Measurements from ENCODE around the gene MED12L. TPM values are rescaled to one million over a fixed set of nuclear protein-coding genes. Genes with fewer than 3 reads are reported as not detected.

MED12L gene
- total and polyA plus RNA-seq, 9 donors, result 0.15 to 2.4 (median 0.75) TPM

- TF ChIP-seq EP300 (IDR thresholded peaks at IDR 0.05) (no peak), POLR2A (IDR thresholded peaks at IDR 0.05) (no peak), CTCF (IDR thresholded peaks at IDR 0.05) (no peak)
- WGBS, 3 donors, result 30 to 49% (median 47%) methylated on average over 3 of the region's 3 CpGs
- Histone ChIP-seq H3K27me3 (no peaks in the 10 kb centered on the region), H3K4me3 (no peak overlapping the region), H3K27ac (no peak overlapping the region), H3K9me3 (no peaks in the 10 kb centered on the region), H3K4me1 (ENCODE audit: insufficient read depth) (no peaks in the 10 kb centered on the region), H3K36me3 (no peaks in the 10 kb centered on the region)
- DNase-seq, result no peak
- intact Hi-C loops (cut with DNase I), result no loop called here
These were observed 47.7 kb downstream of the MED12L start for GRCh38 chr3:151133175-151133574.

- Histone ChIP-seq H3K27me3 (no peaks in the 10 kb centered on the region), H3K27ac (no peak overlapping the region), H3K9me3 (no peaks in the 10 kb centered on the region), H3K4me1 (ENCODE audit: insufficient read depth) (no peaks in the 10 kb centered on the region), H3K4me3 (no peak overlapping the region), H3K36me3 (no peaks in the 10 kb centered on the region)
- TF ChIP-seq POLR2A (IDR thresholded peaks at IDR 0.05), result no peak
- no peak for TF ChIP-seq CTCF (IDR thresholded peaks at IDR 0.05)
- TF ChIP-seq EP300 (IDR thresholded peaks at IDR 0.05), result no peak
- 39 to 54% (median 41%) methylated on average over 8 of the region's 8 CpGs for WGBS, 3 donors
- no peak for DNase-seq
- intact Hi-C loops (cut with DNase I), result no loop called here
These were observed 48.5 kb downstream of the MED12L start for GRCh38 chr3:151133917-151134450.

GRCh38 chr3:151135541-151136337 lies 50.3 kb downstream of the MED12L start:
- H3K4me3 ChIP-seq, result no peak overlapping the region
- no peaks in the 10 kb centered on the region for H3K4me1 ChIP-seq (ENCODE audit: insufficient read depth)
- H3K36me3 ChIP-seq, result no peaks in the 10 kb centered on the region
- TF ChIP-seq EP300 (IDR thresholded peaks at IDR 0.05) (no peak), POLR2A (IDR thresholded peaks at IDR 0.05) (no peak), CTCF (IDR thresholded peaks at IDR 0.05) (no peak)
- WGBS, 3 donors, result 84 to 89% (median 86%) methylated on average over 5 of the region's 5 CpGs
- H3K27ac ChIP-seq, result no peak overlapping the region
- intact Hi-C loops (cut with DNase I), result no loop called here
- H3K9me3 ChIP-seq, result no peaks in the 10 kb centered on the region
- no peaks in the 10 kb centered on the region for H3K27me3 ChIP-seq
- no peak for DNase-seq

- Histone ChIP-seq H3K36me3 (no peaks in the 10 kb centered on the region), H3K27ac (no peak overlapping the region), H3K9me3 (no peaks in the 10 kb centered on the region), H3K27me3 (no peaks in the 10 kb centered on the region), H3K4me3 (no peak overlapping the region), H3K4me1 (ENCODE audit: insufficient read depth) (no peaks in the 10 kb centered on the region)
- TF ChIP-seq EP300 (IDR thresholded peaks at IDR 0.05), result no peak
- TF ChIP-seq POLR2A (IDR thresholded peaks at IDR 0.05), result no peak
- no peak for TF ChIP-seq CTCF (IDR thresholded peaks at IDR 0.05)
- intact Hi-C loops (cut with DNase I), result loop anchor here in 2 of 4 donors (5.0 to 10.0 kb wide), 4 partner anchors 268 to 421 kb away; no protein-coding TSS in a partner anchor
- 26 to 40% (median 34%) methylated on average over 5 of the region's 5 CpGs for WGBS, 3 donors
- no peak for DNase-seq
These were observed 57.5 kb downstream of the MED12L start for GRCh38 chr3:151142929-151143328.

Data from ovary (tissue), 9 donors.